ENCODE measurements around the gene TNFRSF1B. TPM values are rescaled to one million over a fixed set of nuclear protein-coding genes. Genes with fewer than 3 reads are reported as not detected.

TNFRSF1B gene
- total and polyA plus RNA-seq, 9 of the 15 experiments (the other 6 are each of a cell fraction or from before 2014, with no cell fraction given) = 8.8 to 91.3 (median 36.0) TPM

DNA sequence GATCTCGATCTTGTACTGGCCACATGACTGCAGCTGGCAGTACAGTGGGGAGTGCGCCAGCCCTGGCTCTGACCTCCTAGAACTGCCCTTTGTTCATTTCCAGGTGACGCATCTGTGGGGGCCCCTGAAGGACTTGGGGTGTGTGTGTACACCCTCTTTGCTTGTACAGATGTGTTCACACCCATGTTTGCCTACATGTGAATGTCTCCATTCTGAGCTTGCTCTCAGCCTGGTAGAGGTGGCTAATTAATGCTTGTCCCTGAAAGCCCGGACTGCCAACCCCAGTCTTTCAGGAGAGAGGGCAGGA, 19.8 kb downstream of the TNFRSF1B start (continued):
- TF ChIP-seq MGA (IDR thresholded peaks at IDR 0.05) (no peak), YBX1 (IDR thresholded peaks at IDR 0.05) (no peak)
